Stimulated activated CD8-positive, alpha-beta memory T cell treated with anti-CD3 and anti-CD28 coated beads, Interleukin-4, amount 100 ng/mL, for 1 hour (primary cell): ENCODE results near the gene SHCBP1L.
"Not testable (repeated sequence)": the region's sequence is repeated elsewhere in the genome, so short reads cannot be mapped to it uniquely, and the experiment has no call there.

Experiments used
- DNase-seq, 2 donors: peaks; one replicate each; pipeline ENCODE4 v3.0.0-alpha.2; 2020; ENCODE audit warnings: low read depth in 2 of 2, low spot score in 1 of 2

The SHCBP1L gene

DNA sequence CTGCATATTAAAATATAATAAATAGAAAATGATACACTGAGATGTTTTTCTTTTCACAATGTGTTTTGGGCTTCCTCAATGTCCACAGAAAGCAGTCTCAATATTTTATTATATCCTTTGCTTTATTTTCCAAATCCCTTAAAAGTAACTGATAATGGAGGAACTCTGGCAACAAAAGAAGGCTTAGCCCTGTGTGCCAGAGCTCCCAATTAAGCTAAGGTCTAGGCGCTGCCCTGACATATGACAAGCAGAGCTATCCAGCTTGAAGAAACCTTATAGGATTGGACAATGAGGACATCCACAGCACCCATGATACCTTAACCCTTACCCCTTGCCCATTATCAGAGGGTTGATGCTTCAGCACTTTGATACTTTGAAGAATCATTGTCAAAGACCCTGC lies 12.9 kb upstream of the SHCBP1L start:
- DNase-seq, result no peak

DNA sequence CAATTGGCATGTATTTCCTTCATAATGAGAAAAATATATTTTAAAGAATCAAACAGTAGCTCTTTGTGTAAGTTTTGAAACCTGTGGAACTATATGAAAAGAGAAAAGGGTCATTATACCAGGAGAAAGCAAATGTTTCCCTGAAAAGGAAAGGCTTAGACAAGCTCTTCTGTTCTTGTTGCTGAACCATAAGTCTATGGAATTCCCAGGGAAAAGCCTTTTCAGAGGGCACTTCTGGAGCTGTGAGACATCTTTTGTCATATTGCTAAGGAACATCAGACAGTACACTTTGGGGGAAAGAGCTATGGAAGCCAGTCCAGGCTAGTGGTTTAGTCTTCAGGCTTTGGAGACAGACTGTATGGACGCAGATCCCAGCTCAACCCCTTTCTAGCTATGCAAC lies 12.1 kb upstream of the SHCBP1L start:
- DNase-seq, result no peak

DNA sequence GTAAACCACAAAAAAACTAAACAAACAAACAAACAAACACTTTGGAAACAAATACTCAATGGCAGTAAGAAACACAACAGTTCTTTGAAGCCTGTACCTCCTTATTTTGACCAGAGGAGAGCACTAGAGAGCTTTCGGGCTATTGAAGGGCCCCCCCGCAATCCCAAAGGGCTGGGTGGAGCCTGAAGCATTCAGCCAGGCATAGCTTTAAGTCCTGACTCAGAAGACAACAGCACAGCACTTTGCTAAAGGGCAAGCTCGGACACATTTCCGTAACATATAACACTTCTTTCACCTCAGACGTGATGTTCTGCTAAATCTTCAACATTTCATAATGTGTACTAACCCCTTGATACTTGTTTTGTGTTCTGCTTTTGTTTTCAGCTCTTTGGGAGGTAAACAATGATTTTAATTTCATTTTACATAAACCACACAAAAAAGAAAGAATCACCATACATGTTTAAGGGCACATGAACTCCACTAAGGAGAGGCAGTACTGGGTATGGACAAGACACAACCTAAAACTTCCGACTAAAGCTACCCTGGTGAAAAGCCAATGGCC lies 9.7 kb upstream of the SHCBP1L start:
- DNase-seq, result no peak

DNA sequence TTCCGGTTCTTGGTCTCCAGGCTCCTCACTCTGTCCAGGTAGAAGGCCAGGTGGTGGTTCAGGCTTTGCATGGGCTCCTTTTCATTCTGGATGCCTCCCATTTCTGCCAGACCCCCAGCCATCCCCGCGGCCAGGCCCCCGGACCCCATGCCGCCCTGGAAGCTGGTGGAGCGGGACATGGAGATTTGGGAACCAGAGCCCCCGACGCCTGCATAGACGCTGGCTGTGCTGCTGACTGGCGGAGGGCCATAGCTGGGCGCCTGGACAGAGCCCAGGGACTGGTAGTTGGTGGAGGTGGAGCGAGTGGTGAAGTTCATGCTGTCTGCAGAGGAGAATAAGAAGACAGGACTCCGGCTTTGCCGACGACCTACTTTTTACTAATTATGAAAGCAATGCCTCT lies 7.1 kb upstream of the SHCBP1L start:
- no peak for DNase-seq

DNA sequence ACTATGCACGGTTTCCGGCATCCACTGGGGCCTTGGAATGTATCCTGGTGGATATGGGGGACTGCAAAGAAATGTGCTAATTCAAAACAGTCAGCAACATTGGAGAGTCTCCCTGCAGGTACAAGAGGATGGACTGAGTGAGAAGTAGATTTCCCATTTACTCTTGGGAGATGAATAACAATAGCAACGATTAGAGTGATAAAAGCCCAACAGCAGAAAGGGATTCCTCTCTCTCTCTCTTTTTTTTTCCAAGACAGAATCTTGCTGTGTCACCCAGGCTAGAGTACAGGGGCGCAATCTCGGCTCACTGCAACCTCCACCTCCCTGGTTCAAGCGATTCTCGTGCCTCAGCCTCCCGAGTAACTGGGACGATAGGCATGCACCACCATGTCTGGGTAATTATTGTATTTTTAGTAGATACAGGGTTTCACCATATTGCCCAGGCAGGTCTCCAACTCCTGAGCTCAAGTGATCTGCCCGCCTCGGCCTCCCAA lies 5.0 kb upstream of the SHCBP1L start:
- DNase-seq, result no peak

DNA sequence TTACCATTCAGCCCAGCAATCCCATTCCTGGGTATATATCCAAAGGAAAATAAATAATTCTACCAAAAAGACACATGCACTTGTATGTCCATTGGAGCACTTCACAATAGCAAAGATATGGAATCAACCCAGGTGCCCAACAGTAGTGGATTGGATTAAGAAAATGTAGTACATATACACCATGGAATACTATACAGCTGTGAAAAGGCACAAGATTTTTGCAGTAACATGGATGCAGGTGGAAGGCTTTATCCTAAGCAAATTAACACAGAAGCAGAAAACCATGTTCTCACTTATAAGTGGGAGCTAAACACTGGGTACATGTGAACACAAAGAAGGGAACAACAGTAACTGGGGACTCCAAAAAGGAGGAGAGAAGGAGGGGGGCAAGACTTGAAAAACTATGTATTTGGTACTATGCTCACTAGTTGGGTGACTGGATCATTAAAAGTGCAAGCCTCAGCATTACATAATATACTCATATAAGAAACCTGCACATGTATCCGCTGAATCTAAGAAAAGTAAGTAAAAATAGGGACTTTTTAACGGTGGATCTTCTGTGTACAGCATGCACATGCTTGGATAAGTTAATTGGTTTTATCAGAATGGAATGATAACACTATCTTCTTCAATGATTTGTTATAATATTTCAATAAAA lies 3.9 kb upstream of the SHCBP1L start:
- no peak for DNase-seq

DNA sequence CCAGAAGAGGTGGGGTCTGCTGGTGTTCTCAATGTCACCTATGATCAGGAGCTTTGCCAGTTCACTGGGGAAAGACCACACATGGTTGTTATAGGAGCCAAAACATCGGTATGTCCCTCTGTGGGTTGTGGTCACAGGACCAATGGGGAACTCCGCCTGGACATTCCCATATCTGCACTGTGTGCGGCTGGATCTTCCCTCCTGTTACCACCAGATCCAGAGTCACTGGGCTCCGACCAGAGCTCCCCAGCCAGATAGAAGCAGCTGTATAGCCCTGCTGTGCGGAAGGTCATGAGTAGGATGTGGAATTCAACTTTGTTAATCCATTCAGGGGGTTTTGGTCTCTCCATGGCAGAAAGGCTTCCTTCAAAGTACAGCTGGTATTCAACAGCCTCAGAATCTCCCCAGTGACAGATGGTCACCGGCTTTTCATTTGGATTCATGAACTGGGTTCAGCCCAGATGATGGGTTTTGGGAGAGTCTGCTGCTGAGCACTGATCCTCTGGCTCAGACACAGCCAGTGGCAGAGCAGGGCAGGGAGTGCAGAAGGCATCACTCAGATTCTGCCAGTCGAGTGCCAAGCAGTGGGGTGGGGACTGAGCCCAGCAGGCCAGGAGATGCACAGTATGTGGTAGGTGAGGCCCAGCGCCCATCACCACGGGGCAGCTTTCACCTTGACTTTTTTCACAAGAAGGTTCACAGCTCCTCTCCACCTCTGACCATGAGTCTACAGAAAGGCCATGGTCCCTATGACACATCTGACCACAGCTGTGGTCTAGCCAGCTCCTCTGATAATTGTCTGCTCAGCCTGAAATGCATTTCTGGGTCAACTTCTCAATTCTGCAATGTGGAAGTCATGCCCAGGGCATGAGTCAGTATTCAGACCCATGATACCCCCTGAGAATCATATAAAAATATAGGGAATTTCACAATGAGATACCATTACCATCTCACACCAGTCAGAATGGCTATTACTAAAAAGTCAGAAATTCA lies 2.9 kb upstream of the SHCBP1L start:
- no peak for DNase-seq

DNA sequence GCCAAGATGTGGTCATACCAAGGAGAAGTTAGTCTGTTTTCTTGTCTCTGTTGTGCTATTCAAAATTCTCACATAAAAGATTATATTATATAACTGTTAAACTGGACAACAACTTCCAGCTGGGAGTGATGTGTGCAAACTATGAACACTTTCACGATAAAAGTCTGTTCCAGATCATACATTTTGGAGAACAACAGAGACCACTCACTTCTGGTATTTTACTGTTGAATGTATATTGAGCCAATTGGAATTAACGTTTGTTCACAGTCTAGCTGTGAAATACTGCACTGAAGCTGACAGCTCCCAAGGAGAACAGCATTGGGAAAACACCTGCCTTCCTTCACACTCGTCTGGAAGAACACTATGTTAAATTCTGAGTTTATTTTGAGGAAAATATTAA lies 860 bp upstream of the SHCBP1L start:
- DNase-seq, result no peak

DNA sequence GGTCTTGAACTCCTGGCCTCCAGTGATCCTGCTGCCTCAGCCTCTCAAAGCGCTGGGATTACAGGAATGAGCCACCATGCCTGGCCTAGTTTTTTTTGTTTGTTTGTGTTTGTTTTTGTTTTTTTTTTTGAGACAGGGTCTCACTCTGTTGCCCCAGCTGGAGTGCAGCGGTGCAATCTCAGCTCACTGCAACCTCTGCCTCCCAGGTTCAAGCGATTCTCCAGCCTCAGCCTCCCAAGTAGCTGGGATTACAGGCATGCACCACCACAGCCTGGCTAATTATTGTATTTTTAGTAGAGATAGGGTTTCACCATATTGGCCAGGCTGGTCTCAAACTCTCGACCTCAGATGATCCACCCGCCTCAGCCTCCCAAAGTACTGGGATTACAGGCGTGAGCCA lies 9.6 kb downstream of the SHCBP1L start:
- not testable (repeated sequence) for DNase-seq

DNA sequence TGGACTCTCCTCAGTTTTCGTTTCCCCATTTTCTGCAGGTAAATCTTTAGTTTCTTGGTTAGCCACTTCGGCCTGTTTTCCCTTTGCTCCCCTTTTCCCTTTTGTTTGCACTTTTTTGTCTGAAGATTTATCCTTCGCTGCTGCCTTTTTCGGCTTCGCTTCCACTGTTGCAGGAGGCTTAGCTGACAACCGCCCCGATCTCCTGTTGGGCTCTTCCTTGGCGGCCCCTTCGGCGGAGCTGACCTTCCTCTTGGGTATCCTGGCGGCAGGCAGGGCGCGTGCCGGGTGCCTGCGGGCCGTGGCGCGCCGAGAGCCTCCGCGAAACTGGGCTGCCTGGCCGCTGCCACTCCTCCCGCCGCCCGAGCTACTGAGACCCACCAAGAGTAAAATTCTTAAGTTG lies 10.8 kb downstream of the SHCBP1L start:
- not testable (repeated sequence) for DNase-seq

DNA sequence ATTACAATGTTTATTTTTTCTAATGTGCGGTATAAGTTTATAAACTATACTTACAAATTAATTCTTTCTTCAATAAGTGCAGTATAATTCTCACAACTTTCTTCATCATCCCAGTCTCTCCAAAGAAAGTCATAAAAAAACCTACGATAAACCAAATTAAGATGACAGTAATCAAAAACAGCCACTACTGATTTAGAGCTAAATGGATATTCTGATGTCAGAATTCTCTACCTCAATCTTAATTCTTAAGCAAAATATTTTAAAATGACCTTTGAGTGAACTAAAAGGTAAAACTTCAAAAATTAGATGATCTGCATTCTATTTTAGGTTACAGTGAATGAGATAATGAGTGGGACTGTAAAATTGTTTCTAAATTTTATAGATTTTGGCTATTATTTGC lies 13.6 kb downstream of the SHCBP1L start:
- DNase-seq, result no peak

DNA sequence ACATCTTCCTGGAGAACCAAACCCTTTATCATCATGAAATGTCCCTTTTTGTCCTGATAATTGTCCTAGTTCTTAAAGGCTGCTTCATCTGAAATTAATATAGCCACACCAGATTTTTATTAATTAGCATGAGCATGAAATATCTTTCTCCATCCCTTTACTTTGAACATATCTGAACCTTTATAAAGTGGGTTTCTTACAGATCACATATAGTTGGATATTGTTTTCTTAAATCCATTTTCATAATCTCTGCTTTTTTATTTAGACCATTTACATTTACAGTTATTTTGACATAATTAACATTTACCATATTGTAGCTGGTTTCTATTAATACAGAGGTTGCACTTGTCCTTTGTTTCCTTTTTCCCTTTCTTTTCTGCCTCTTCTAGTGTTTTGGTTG lies 17.2 kb downstream of the SHCBP1L start:
- DNase-seq, result no peak

DNA sequence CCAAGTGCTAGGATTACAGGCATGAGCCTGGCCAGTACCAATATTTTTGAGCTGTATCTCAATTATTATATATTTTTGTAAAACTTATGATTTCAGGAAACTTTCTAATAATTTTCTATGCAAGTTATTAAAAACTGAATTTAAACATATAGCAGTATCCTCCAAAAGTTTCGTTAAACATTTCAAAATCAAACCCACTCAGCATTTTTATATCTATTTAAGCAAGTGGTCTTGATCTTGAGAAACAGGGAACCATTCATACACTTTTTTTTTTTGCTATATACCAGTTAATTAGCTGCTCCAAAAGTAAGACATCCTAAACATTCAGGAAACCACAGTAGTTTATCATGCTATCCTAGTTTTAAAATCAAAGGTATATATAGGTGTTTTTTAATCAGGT lies 22.0 kb downstream of the SHCBP1L start:
- DNase-seq, result no peak

DNA sequence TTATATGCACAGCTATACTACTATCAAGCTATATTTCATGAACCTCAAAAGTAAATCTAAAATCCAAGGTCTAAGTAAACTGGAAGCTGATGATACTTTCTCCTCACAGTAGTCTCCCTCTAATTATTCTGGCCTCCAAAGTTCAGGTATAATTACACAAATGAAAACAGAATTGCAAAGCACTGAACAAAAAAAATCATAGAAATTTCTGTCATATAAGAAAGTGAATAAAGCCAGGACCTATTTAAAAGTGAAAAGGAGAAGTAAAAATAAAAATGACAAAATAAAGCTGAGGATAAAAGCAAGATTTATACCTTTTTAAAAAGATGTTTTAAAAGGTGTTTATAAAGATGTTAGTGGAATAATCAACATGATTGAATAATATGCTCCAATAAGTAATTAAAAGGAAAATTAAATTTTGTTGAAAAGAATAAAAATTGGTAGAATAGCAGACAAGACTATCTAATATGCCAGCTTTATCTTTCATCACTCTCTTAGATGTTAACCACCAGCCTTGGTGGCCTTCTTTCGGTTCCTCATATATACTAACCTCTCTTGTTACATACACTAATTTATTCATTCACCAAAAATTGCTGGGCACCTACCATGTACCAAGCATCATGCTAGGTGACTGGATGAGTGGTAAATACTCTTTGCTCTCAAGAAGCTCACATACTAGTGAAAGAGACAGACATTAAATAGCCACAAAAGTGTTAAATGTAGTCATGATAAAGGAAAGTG lies 25.1 kb downstream of the SHCBP1L start:
- no peak for DNase-seq

DNA sequence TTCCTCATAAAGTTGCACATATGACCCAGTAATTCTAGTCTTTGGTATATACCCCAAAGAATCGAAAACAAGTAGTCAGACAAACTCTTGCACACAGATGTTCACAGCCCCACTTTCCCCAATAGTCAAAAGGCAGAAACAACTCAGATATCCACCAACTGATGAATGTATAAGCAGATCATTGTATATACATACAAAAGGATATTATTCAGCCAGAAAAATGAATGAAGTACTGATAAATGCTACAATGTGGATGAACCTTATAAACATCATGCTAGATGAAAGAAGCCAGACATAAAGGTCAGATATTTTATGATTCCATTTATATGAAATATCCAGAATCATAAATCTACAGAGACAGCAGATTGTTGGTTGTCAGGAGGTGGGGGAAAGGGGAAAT lies 27.3 kb downstream of the SHCBP1L start:
- no peak for DNase-seq

DNA sequence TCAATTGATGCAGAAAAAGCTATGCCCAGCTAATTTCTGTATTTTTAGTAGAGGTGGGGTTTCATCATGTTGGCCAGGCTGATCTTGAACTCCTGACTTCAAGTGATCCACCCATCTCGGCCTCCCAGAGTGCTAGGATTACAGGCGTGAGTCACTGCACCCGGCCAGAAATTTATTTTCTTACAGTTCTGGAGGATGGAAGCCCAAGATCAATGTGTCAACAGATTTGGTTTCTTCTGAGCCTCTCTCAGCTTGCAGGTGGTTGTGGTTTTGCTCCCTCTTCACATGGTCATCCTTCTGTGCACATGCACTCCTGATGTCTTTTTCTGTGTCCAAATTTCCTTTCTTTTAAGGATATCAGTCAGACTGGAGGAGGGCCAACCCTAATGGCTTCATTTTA lies 35.6 kb downstream of the SHCBP1L start:
- no peak for DNase-seq

DNA sequence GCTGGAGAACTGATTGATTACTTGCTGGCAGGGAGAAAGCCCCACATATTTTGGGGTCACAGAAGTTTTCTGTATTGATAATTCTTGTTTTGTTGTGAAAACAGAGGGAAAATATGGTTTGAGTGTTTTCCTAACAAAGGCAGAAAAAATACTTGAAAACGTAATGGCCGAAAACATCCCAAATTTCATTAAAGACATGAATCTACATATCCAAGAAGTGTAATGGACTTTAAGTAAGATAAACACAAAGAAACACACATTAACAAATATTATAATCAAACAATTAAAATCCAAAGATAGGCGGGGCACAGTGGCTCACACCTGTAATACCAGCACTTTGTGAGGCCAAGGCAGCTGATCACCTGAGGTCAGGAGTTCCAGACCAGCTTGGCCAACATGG lies 39.6 kb downstream of the SHCBP1L start:
- DNase-seq, result no peak

DNA sequence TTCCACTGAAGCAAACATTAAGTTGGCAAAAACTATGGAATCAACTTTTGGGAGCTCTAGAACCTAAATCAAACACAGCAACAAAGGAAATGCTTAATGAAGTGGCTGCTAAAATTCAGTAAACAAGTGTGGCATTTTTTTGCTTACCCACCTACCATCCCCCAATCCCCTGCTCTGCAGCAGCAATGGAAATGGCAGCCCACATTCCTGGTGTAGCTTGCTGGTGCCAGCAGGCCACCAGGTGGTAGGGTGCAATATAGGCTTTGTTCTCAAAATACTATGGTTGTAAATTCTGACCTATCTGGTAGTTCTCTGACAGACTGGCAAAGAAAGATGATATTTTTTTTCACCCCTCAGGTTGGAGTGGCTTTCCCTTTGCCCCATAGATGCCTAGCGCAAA lies 42.8 kb downstream of the SHCBP1L start:
- DNase-seq, result no peak

DNA sequence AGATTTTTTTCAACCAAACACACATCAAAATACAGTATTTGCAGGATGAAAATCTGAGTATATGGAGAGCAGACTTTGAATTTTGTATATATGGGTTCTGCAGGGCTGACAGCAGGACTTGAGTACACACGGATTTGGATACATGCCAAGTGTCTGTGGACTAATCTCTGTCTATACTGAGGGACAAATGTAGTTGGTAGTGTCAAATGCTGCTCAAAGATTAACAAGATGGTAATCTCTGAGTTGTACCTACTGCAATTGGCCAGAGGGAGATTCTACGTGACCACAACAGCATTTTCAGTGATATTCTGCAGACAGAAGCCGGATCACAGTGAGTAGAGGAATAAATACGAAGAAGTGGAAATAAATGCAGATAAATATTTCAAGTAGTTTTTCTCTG lies 43.4 kb downstream of the SHCBP1L start:
- no peak for DNase-seq

DNA sequence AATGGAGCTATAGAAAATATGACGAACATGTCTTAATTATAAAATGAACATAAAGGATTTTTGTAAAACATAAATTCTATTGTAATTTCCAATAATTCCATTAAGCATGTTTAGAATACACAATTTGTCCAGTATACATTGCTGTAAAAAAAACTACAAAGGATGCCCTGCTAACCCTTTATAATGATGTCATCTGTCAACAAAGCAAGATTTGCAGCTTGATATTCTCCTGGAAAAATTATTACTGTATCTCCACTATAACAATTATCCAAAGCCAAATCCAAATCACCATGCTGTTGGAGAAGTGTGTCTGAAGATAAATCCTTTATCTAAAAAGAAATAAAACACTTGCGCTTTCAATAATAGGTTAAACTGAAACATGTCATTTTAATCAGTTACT lies 47.6 kb downstream of the SHCBP1L start:
- no peak for DNase-seq

DNA sequence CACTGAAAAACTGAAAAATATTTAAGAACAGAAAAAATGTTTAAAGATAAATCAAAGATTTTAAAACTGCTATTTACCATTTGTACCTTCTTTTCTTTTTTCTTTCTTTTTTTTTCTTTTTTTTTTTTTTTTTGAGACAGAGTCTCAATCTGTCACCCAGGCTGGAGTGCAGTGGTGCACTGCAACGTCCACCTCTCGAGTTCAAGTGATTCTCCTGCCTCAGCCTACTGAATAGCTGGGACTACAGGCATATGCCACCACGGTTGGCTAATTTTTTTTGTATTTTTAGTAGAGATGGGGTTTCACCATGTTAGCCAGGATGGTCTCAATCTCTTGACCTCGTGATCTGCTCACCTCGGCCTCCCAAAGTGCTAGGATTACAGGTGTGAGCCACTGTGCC lies 51.0 kb downstream of the SHCBP1L start:
- DNase-seq, result not testable (repeated sequence)
